ENCODE measurements around the gene ABL2.
"Not testable (repeated sequence)": the region's sequence is repeated elsewhere in the genome, so short reads cannot be mapped to it uniquely, and the experiment has no call there.

The ABL2 gene

DNA sequence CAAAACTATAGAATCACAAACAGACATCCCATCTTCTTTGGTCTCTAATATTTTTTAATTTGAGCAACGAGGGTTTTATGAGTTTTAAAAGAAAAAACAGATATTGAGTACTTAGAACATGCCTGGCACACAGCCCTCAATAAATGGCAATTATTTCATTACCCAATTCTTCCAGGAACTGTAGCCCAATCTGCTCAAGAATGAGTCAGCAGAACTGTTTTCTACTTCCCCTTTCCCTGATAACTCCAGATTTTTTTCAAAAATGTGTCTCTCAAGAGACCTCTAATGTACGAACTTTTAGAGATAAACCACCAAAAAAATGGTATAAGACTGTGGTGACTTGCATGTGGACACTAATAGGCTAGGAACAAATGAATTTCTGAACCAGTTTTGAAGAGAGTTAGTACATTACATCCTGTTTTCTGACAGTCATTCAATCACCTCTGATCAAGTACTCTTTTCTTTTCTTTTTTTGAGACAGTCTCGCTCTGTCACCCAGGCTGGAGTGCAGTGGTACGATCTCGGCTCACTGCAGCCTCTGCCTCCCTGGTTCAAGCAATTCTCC is 11.5 kb downstream of the ABL2 start:
- no peak overlapping the region for H3K4me3 ChIP-seq (ENCODE audit: control insufficient read depth, low read depth, low read length)
- TF ChIP-seq, protein P1, sequence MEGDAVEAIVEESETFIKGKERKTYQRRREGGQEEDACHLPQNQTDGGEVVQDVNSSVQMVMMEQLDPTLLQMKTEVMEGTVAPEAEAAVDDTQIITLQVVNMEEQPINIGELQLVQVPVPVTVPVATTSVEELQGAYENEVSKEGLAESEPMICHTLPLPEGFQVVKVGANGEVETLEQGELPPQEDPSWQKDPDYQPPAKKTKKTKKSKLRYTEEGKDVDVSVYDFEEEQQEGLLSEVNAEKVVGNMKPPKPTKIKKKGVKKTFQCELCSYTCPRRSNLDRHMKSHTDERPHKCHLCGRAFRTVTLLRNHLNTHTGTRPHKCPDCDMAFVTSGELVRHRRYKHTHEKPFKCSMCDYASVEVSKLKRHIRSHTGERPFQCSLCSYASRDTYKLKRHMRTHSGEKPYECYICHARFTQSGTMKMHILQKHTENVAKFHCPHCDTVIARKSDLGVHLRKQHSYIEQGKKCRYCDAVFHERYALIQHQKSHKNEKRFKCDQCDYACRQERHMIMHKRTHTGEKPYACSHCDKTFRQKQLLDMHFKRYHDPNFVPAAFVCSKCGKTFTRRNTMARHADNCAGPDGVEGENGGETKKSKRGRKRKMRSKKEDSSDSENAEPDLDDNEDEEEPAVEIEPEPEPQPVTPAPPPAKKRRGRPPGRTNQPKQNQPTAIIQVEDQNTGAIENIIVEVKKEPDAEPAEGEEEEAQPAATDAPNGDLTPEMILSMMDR (conservative IDR thresholded peaks at IDR 0.05; ENCODE audit: control insufficient read depth, insufficient read depth, low read depth, low read length), result no peak
- DNase-seq (ENCODE audit: low read depth), result peak; percentile 80

DNA sequence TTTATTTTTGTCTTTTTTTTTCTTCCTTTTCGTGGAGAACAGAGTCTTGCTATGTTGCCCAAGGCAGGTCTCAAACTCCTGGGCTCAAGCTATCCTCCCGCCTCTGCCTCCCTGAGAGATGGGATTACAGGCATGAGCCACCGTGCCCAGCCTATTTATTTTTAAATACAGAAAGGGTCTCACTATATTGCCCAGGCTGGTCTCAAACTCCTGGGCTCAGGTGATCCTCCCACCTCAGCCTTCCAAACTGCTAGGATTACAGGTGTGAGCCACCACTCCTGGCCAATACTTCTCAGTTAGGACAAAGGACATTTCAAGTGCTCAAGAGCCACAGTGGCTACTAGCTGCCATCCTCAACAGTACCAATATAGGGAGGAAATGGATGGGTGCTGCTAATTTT is 16.2 kb downstream of the ABL2 start:
- not testable (repeated sequence) for H3K4me3 ChIP-seq (ENCODE audit: control insufficient read depth, low read depth, low read length); DNase-seq (ENCODE audit: low read depth)

DNA sequence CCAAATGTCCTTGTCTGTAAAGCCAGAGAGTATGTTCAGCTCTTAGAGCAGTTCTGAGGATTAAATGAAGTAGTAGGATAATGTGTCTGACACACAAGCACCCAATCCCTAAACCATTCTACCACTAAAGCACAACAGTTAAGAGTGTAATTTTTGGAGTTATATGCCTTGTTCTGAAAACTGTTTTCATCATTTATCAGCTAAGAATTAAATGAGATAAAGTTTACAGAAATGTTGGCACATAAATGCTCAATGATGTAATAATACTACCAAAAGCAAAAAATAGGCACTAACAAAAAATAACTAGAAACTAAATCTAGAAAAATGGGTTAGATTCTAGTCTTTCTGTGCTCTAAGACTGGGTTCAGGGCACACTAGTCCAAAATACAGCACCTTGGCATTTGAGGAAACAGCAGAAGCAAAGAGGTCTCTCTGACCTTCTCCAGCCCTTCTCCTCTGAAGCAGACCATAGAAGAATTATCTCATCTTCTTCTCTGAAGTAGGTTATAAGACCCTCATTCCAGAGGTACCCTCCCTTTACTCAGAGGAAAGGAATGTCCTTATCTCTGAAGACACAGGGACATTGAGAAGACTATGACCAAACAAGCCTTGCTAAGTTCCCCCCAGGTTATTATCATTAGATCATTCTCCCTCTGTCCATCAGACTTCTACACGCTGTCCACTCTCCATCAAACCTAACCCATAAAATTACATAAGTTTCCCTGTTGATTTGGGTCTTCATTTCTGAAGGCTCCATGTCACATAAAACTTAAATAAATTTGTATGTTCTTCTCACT is 20.6 kb downstream of the ABL2 start:
- H3K4me3 ChIP-seq (ENCODE audit: control insufficient read depth, low read depth, low read length), result no peak overlapping the region
- TF ChIP-seq, protein P1 (conservative IDR thresholded peaks at IDR 0.05; ENCODE audit: control insufficient read depth, insufficient read depth, low read depth, low read length), result no peak
- DNase-seq (ENCODE audit: low read depth), result no peak

DNA sequence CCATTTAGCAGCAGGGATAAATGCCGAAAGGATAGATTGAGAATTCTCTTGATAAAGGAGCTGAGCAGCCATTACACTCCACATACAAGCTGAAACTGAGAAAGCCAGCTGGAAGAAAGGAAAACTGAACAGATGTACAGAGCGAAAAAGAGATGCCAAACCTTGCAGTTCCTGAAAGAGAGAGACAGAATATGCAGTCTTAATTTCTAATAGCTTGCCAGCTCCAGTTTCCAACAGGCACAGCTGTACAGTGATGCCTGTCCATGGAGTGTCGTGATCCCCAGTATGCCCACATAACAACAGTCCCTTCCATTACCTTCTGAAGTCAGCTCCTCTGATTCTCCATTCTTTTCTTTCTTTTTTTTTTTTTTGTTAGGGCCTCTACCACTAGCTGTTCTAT is 22.7 kb downstream of the ABL2 start:
- H3K4me3 ChIP-seq (ENCODE audit: control insufficient read depth, low read depth, low read length), result no peak overlapping the region
- TF ChIP-seq, protein P1 (conservative IDR thresholded peaks at IDR 0.05; ENCODE audit: control insufficient read depth, insufficient read depth, low read depth, low read length), result no peak
- DNase-seq (ENCODE audit: low read depth), result no peak

DNA sequence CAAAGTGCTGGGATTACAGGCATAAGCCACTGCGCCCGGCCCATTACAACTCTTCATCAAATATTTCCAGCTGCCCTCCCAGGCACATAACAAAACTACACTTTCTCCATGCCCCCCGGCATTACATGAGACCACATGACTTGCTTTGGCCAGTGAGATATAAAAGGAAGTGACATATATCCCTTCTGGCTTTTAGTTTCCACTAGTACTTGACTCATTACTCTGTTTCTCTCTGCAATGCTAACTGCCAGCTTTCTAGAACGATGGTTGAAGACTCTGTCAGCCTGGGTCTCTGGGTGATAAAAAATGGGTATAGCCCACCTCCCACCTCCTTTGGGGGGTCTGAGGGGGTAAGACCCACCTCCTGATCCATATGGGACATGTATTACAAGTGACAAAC is 24.2 kb downstream of the ABL2 start:
- no peak overlapping the region for H3K4me3 ChIP-seq (ENCODE audit: control insufficient read depth, low read depth, low read length)
- TF ChIP-seq, protein P1 (conservative IDR thresholded peaks at IDR 0.05; ENCODE audit: control insufficient read depth, insufficient read depth, low read depth, low read length), result no peak
- DNase-seq (ENCODE audit: low read depth), result peak; percentile 17

DNA sequence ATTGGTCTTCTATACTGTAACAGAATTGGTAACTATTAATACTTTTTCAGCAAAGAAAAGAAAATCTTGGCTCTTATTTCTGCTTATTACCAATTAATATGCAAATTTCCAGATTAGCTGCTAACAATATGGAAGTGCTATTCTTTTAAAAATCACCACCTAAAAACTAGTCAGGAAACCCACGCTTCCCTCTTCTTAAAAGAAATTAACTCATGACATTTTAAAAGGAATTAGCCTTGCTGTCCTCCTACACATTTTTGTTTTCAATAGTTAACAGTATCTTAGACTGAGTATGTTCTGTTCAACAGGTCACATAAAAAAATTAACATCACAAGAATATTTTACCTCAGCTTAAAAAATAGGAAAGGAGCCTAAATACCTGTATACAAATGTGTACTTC is 27.3 kb downstream of the ABL2 start:
- DNase-seq (ENCODE audit: low read depth), result no peak
- H3K4me3 ChIP-seq (ENCODE audit: control insufficient read depth, low read depth, low read length), result no peak overlapping the region
- TF ChIP-seq, protein P1 (conservative IDR thresholded peaks at IDR 0.05; ENCODE audit: control insufficient read depth, insufficient read depth, low read depth, low read length), result no peak

DNA sequence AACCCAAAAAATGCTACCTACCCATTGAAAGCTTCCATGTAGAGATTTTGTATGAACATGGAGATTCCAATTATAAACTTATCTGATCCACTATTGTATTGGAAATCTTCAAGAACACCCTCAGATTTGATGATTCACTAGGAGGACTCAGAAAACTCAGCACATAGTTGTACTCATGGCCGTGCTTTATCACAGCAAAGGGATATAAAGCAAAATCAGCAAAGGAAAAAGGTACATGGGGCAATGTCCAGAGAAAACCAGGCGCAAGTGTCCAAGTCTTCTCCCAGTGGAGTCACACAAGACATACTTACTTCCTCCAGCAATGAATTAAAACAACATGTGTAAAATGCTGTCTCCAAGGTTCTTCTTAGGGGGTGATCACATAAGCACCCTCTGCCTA is 28.9 kb downstream of the ABL2 start:
- no peak overlapping the region for H3K4me3 ChIP-seq (ENCODE audit: control insufficient read depth, low read depth, low read length)
- no peak for DNase-seq (ENCODE audit: low read depth)
- TF ChIP-seq, protein P1 (conservative IDR thresholded peaks at IDR 0.05; ENCODE audit: control insufficient read depth, insufficient read depth, low read depth, low read length), result no peak
